ENCODE measurements around the gene BTN2A1. TPM values are rescaled to one million over a fixed set of nuclear protein-coding genes. Genes with fewer than 3 reads are reported as not detected.

BTN2A1 gene
- total RNA-seq, 1 experiment from 2014 or later: 15.0 TPM

DNA sequence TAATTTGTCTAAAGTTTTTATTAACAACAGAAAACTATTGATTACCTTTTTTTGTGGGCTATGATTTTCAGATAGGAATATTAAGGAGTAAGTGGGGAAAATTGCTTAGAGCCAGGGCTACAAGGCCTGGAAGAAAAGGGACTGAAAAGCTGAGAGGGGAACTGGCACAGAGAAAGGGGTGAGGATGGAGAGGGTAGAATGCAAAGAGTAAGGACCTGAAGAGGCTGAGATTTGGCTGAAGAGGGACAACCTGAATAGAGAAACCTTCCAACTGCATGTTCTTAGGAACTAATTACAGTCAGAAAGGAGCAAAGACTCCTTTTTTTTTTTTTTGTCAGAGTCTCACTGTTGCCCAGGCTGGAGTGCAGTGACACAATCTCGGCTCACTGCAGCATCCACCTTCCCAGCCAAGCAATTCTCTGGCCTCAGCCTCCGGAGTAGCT lies 16.7 kb downstream of the BTN2A1 start:
- peaks cover 12% of the 10 kb centered on the region for H3K9me3 Mint-ChIP-seq (ENCODE audit: unreplicated experiment)
- H3K4me3 ChIP-seq (ENCODE audit: low read depth, low read length): peak overlapping the region; percentile 39
- TF ChIP-seq, protein P1, sequence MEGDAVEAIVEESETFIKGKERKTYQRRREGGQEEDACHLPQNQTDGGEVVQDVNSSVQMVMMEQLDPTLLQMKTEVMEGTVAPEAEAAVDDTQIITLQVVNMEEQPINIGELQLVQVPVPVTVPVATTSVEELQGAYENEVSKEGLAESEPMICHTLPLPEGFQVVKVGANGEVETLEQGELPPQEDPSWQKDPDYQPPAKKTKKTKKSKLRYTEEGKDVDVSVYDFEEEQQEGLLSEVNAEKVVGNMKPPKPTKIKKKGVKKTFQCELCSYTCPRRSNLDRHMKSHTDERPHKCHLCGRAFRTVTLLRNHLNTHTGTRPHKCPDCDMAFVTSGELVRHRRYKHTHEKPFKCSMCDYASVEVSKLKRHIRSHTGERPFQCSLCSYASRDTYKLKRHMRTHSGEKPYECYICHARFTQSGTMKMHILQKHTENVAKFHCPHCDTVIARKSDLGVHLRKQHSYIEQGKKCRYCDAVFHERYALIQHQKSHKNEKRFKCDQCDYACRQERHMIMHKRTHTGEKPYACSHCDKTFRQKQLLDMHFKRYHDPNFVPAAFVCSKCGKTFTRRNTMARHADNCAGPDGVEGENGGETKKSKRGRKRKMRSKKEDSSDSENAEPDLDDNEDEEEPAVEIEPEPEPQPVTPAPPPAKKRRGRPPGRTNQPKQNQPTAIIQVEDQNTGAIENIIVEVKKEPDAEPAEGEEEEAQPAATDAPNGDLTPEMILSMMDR (IDR thresholded peaks at IDR 0.05; ENCODE audit: insufficient read depth in 1 of 2, low read depth in 1 of 2, low read length in 1 of 2, severe bottlenecking in 1 of 2, unreplicated experiment in 1 of 2): no peak
- H3K27me3 Mint-ChIP-seq (ENCODE audit: insufficient read depth, unreplicated experiment): no peaks in the 10 kb centered on the region
- POLR2A ChIA-PET: interaction anchor here (0.7 to 1.1 kb wide), 4 partner anchors 16 to 76 kb away, joined by 3 to 5 read pairs (median 4); no protein-coding TSS in a partner anchor
- BruUV-seq (replicated peaks): TSS peak; percentile 14
- no peaks in the 10 kb centered on the region; the same call in 1 of the 2 replicates for H3K9me3 ChIP-seq
- peaks cover 6% of the 10 kb centered on the region for H3K36me3 Mint-ChIP-seq (ENCODE audit: insufficient read depth, unreplicated experiment)
- no peak for DNase-seq
- H3K4me1 ChIP-seq: peaks cover 45% of the 10 kb centered on the region
- CTCF ChIA-PET: interaction anchor here (2.1 kb wide), 1 partner anchor 133 kb away, joined by 12 read pairs; no protein-coding TSS in a partner anchor
- intact Hi-C loops (cut with micrococcal nuclease; ENCODE audit: unreplicated experiment): loop anchor here (2.0 kb wide), 2 partner anchors 16 to 40 kb away; no protein-coding TSS in a partner anchor
- H3K27me3 ChIP-seq (replicated peaks; ENCODE audit: control insufficient read depth, insufficient read depth, low read length): no peaks in the 10 kb centered on the region
- H3K4me1 Mint-ChIP-seq (ENCODE audit: low read depth, unreplicated experiment): peaks cover 27% of the 10 kb centered on the region
- peak overlapping the region; percentile 77 for H3K27ac Mint-ChIP-seq (ENCODE audit: unreplicated experiment)
- H3K36me3 ChIP-seq (ENCODE audit: control insufficient read depth, insufficient read depth, low read length): no peaks in the 10 kb centered on the region
- H3K4me3 Mint-ChIP-seq (ENCODE audit: unreplicated experiment): peak overlapping the region; percentile 73

DNA sequence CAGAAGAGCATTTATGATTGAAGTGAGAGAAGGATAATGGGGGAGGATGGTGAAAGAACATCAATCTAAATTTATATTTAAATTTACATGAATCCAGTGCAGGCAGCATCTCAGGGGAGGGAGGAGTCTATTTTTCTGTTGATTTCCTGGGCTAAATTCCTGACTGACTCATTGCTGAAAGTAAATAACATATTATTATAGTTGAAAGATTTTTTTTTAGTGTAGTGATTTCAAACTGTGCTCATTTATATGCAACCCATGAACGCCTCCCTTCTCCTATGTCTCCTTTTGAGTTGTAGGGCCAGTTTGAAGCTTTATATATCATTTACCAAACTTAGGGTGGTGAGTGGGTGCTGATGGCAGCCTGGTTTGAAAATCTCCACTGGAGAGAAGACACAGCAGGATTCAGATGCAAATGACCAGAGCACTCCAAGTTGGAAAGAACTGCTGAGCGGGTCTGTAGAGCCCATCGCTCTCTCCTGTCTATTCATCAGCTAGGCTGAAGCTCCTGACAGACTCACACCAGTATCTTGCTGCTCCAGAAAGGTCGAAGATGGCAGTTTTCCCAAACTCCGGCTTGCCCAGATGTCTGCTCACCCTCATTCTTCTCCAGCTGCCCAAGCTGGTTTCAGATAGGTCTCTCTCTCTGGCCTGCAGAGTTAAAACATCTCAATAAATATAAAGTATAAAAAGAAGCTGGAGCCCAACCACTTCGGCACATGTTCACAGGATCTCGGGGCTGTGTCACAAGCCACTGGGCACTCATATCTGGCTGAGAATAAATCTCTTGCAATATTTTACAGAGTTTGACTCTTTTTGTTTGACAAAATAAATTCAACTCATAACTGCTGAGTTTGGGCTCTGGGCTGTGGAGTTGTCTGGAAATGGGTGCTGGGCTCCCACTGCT lies 18.3 kb downstream of the BTN2A1 start:
- no peak overlapping the region for H3K27ac Mint-ChIP-seq (ENCODE audit: unreplicated experiment)
- ChIA-PET CTCF (no interaction called here), POLR2A (no interaction called here)
- Histone ChIP-seq H3K4me3 (ENCODE audit: low read depth, low read length) (no peak overlapping the region), H3K9me3 (peaks cover 5% of the 10 kb centered on the region; the same call in 1 of the 2 replicates), H3K36me3 (ENCODE audit: control insufficient read depth, insufficient read depth, low read length) (no peaks in the 10 kb centered on the region), H3K4me1 (peaks cover 49% of the 10 kb centered on the region), H3K27me3 (replicated peaks; ENCODE audit: control insufficient read depth, insufficient read depth, low read length) (no peaks in the 10 kb centered on the region)
- H3K4me1 Mint-ChIP-seq (ENCODE audit: low read depth, unreplicated experiment): peaks cover 27% of the 10 kb centered on the region
- H3K36me3 Mint-ChIP-seq (ENCODE audit: insufficient read depth, unreplicated experiment): peaks cover 6% of the 10 kb centered on the region
- no peak overlapping the region for H3K4me3 Mint-ChIP-seq (ENCODE audit: unreplicated experiment)
- no peaks in the 10 kb centered on the region for H3K27me3 Mint-ChIP-seq (ENCODE audit: insufficient read depth, unreplicated experiment)
- intact Hi-C loops (cut with micrococcal nuclease; ENCODE audit: unreplicated experiment): loop anchor here (2.0 kb wide), 2 partner anchors 15 to 39 kb away; no protein-coding TSS in a partner anchor
- peaks cover 11% of the 10 kb centered on the region for H3K9me3 Mint-ChIP-seq (ENCODE audit: unreplicated experiment)
- TF ChIP-seq, protein P1 (IDR thresholded peaks at IDR 0.05; ENCODE audit: insufficient read depth in 1 of 2, low read depth in 1 of 2, low read length in 1 of 2, severe bottlenecking in 1 of 2, unreplicated experiment in 1 of 2): no peak
- no TSS peak for BruUV-seq (replicated peaks)
- DNase-seq: no peak

DNA sequence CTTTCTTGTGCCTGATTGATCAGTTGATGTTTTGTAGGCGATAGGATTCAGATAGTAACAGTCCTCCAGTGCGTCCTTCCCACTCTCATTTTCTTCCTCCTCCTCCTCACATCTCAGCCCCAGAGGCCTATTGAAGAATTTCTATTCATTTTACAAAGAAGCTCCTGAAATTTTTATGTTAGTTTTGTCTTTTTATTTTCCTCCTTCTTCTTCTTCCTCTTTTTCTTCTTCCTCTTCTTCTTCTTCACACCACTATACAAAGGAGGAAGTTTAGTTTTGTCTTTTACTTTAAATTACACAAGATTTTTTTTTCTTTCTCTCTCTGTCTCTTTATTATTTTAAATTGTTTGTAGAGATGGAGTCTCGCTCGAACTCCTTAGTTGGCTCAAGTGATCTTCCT lies 19.1 kb downstream of the BTN2A1 start:
- intact Hi-C loops (cut with micrococcal nuclease; ENCODE audit: unreplicated experiment): no loop called here
- ChIA-PET POLR2A (no interaction called here), CTCF (no interaction called here)
- Mint-ChIP-seq H3K9me3 (ENCODE audit: unreplicated experiment) (peaks cover 3% of the 10 kb centered on the region), H3K27ac (ENCODE audit: unreplicated experiment) (peak overlapping the region; percentile 5), H3K4me1 (ENCODE audit: low read depth, unreplicated experiment) (peaks cover 27% of the 10 kb centered on the region), H3K4me3 (ENCODE audit: unreplicated experiment) (no peak overlapping the region), H3K27me3 (ENCODE audit: insufficient read depth, unreplicated experiment) (no peaks in the 10 kb centered on the region), H3K36me3 (ENCODE audit: insufficient read depth, unreplicated experiment) (peaks cover 6% of the 10 kb centered on the region)
- Histone ChIP-seq H3K36me3 (ENCODE audit: control insufficient read depth, insufficient read depth, low read length) (no peaks in the 10 kb centered on the region), H3K4me1 (peaks cover 49% of the 10 kb centered on the region), H3K4me3 (ENCODE audit: low read depth, low read length) (no peak overlapping the region), H3K9me3 (peaks cover 7% of the 10 kb centered on the region; the same call in 1 of the 2 replicates), H3K27me3 (replicated peaks; ENCODE audit: control insufficient read depth, insufficient read depth, low read length) (no peaks in the 10 kb centered on the region)
- BruUV-seq (replicated peaks): no TSS peak
- TF ChIP-seq, protein P1 (IDR thresholded peaks at IDR 0.05; ENCODE audit: insufficient read depth in 1 of 2, low read depth in 1 of 2, low read length in 1 of 2, severe bottlenecking in 1 of 2, unreplicated experiment in 1 of 2): no peak
- DNase-seq: no peak
